OCI-M2 (cell line): ENCODE measurements around the gene ZNF469.

Experiments used
- DNase-seq: peaks from one replicate; lab custom pipeline; 2025; ENCODE audit not compliant: unreplicated experiment; lab: John Stamatoyannopoulos, UW

Gene ZNF469

GRCh38 chr16:88382491-88383400 lies at the start of gene ZNF469:
Gene ZNF469, plus strand, starts transcription at chr16:88382959. Its CDS starts 44,512 bp downstream, at chr16:88427471.
- no peak for DNase-seq

- DNase-seq, result no peak
Observed at GRCh38 chr16:88333848-88334777, 48.6 kb upstream of the ZNF469 start.

- DNase-seq, result no peak
Observed at GRCh38 chr16:88334778-88335720, 47.7 kb upstream of the ZNF469 start.

GRCh38 chr16:88337021-88337420 lies 45.7 kb upstream of the ZNF469 start:
- DNase-seq, result no peak

GRCh38 chr16:88337538-88337937 lies 45.2 kb upstream of the ZNF469 start:
- DNase-seq, result no peak

GRCh38 chr16:88338111-88338510 lies 44.6 kb upstream of the ZNF469 start:
- DNase-seq, result no peak

- no peak for DNase-seq
Observed at GRCh38 chr16:88338896-88339295, 43.9 kb upstream of the ZNF469 start.

- no peak for DNase-seq
Observed at GRCh38 chr16:88339930-88340754, 42.6 kb upstream of the ZNF469 start.

- no peak for DNase-seq
Observed at GRCh38 chr16:88340755-88341150, 42.0 kb upstream of the ZNF469 start.

GRCh38 chr16:88341551-88342290 lies 41.0 kb upstream of the ZNF469 start:
- DNase-seq, result no peak

GRCh38 chr16:88342491-88342890 lies 40.3 kb upstream of the ZNF469 start:
- DNase-seq, result no peak

GRCh38 chr16:88343271-88343791 lies 39.4 kb upstream of the ZNF469 start:
- no peak for DNase-seq

GRCh38 chr16:88344411-88345030 lies 38.2 kb upstream of the ZNF469 start:
- DNase-seq, result no peak

GRCh38 chr16:88345031-88345720 lies 37.6 kb upstream of the ZNF469 start:
- DNase-seq, result no peak

GRCh38 chr16:88345721-88346560 lies 36.8 kb upstream of the ZNF469 start:
- DNase-seq, result no peak

- no peak for DNase-seq
Observed at GRCh38 chr16:88346680-88347505, 35.9 kb upstream of the ZNF469 start.
